GM18870 (cell line): Measurements from ENCODE around the gene CALY.
"Not testable (repeated sequence)": the region's sequence is repeated elsewhere in the genome, so short reads cannot be mapped to it uniquely, and the experiment has no call there.

ENCODE experiments used
- ATAC-seq: cut with Tn5 transposase; IDR thresholded peaks from one replicate; pipeline ENCODE4 v1.9.1; 2021; ENCODE audit warnings: moderate library complexity; ENCODE audit not compliant: unreplicated experiment

CALY gene

DNA sequence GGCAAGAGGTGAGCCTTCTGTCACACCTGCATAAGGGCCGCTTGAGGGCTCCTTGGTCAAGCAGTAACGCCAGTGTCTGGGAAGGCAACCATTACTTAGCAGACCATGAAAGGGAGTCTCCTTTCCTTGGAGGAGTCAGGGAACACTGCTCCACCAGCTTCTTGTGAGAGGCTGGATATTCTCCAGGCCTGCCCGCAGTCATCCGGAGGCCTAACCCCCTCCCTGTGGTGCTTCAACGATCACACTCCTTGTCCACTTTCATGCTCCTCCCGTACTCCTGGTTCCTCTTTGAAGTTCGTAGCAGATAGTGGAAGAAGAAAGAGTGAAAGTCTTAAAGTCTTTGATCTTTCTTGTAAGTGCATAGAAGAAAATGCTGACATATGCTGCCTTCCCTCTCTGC is 30.8 kb upstream of the CALY start:
- not testable (repeated sequence) for ATAC-seq

DNA sequence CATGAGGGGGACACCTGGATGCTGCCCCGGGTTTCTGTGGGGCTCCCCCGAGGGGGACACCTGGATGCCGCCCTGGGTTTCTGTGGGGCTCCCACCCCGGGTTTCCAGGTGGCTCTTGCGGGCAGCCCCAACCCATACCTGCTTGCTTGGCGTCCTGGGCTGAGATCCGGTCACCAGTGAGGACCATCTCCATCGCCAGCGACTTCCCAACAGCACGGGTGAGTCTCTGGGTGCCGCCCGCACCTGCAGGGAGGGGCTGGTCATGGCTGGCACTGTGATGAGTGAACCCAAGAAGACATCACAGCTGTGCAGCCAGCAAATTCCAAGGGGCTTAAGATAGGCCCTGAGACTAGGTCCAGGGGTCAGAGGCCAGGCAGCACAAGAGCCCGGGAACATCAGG is 30.1 kb upstream of the CALY start:
- ATAC-seq, result no peak

DNA sequence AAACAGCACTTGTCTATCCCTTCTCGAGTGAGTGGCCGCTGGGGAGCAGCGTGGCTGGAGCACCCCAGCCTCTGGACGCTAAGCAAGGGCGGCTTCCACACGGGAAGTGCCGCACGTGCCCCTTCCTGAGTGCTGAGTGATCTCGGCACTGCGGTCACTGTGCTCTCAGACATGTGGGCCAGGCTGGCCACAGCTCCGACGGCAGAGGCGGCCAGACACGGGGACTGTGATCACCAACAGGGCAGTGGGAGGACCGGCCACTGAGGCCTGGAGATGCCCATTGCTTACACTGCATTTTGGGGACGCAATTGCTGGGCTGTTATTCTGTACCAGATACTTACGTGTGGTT is 29.4 kb upstream of the CALY start:
- ATAC-seq, result no peak

DNA sequence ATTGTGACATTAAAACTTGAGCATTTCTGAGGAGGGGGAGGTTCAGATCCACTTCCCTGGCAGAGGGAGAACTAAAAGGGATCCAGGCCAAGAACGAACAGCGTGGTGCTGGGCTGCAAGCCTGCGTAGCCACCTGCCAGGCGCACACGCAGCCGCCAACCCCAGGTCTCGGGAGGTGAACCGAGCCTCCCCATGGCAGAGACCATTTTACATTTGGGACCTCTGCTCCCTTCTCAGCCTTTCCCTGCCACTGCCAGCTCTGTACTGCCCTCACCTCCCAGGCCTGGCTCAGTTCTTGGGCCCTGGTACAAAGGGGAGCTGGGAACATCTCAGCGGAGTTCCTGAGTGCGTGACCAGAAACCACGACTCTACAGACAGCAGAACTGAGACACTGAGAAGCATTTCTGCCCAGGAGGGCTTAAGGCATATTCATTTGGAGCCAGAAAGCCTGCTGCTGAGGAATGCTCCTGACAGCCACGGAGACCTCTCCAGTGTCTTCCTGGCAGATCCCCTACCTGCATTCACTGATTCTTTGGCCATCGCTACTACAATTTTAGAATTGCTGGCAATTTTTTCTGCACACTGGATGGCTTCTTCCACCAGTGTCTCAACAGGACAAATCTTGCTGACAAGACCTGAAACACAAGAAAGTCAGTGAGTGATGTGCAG is 28.9 kb upstream of the CALY start:
- ATAC-seq, result no peak

DNA sequence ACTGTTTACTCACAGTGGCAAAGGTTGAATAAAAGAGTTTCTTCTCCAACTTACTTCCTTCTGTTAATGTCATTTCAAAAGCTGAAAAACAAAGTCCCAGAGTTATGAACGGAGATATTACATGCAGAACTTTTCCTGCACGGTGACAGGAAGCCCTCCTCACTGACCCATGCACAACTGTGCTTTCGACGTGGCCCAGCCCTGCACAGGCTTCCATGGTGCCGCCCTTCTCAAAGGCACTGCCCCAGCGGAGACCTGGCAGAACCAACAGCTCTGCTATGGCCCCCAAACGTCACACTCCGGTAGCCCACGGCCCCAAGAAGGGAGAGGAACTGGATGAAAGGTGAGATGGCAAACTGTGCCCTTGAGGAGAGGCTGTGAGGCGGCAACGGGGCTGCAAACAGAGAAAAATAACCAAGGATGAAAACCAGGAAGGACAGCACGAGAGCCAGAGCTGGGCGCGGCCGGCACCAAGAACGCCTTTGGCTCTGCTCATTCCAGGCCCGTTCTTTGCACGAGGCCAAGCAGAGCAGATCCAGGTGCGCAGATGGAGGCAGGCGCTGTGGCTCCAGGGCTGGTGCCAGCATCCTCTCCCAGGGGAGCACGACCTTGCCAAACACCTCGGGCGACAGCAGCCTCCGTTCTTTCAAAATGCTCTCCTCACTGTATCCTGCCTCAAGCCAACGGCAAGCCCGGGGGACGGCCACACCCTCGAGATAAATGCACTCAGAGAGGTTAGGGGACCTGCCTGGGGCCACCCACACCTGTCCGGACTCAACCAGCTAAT is 28.1 kb upstream of the CALY start:
- no peak for ATAC-seq

DNA sequence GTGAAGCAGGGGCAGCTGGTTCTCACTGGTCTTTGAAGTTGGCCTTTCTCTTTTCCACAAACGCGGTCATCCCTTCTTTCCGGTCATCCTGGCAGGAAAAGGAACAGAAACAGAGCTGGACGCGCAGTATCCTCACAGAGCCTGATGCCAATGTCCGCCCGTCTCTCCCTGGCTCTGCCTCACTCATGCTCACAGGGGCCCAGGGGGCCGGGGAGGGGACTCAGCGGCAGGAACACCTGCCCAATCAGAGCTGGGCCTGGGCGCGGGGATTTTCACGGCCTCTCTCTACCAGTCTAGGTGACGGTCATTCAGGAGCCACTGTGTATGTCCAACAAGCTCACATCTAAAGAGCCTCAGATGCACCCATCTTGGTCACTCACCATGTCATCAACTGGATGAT is 26.1 kb upstream of the CALY start:
- no peak for ATAC-seq

DNA sequence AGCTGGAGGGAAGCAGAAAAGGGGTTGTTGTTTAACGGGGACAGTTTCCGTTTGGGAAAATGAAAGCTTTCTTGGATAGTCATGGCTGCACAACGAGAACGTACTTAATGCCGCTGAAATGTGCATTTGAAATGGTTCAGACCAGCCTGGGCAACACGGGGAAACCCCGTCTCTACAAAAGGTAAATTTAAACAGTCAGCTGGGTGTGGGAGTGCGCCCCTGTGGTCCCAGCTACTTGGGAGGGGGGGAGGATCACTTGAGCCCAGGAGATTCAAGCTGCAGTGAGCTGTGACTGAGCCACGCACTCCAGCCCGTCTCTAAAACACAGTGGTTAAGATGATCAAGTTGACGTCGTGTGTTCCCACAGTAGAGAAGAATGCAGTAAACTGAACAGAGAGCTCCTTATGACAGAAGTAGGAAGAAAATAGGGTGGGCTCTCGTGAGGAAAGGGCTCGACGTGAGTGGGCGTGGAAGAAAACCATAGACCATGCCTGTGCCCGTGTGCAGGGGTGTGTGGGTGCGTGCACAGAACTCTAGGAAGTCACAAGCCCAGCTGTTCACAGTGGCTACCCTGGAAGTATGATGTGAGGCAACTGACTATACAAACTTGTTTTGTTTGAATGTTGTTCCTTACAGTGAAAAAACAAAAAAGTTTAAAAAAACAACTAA is 25.2 kb upstream of the CALY start:
- no peak for ATAC-seq

DNA sequence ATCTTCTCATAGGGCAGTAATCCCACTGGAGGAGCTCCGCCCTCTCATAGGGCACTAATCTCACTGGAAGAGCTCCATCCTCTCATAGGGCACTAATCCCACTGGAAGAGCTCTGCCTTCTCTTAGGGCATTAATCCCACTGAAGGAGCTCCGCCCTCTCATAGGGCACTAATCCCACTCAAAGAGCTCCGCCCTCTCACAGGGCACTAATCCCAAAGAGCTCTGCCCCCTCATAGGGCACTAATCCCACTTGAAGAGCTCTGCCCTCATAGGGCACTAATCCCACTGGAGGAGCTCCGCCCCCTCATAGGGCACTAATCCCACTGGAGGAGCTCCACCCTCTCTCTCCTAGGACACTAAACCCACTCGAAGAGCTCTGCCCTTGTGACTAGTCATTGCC is 24.5 kb upstream of the CALY start:
- ATAC-seq, result no peak

DNA sequence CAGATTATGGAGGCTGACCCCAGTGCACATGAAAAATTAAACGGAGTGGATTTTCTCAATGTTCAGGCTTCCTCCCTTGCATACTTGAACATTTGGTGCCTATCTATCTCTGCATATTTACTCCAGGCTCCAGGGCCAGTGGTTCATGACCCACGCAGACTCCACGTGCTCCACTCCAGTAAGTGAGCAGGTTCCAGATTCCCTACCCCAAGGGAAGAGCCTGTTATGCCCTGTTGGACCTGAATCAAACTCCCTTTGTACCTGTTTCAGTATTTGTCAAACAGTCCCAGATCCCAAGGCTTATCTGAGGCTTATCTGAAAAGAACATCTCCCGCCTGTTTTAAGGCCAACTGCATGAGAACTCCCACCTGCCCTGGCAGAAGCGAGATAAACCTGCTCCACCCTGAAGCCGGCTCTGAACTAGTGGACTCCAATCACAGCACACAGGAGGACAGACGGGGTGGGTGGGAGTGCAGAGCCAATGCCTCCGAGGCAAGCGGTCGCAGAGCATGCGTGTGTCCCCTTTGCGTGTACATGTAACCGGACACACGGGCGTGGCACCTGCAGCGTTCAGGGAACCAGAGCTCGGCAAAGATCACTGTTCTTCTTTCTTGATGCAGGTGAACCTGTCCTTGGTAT is 23.4 kb upstream of the CALY start:
- ATAC-seq, result no peak

DNA sequence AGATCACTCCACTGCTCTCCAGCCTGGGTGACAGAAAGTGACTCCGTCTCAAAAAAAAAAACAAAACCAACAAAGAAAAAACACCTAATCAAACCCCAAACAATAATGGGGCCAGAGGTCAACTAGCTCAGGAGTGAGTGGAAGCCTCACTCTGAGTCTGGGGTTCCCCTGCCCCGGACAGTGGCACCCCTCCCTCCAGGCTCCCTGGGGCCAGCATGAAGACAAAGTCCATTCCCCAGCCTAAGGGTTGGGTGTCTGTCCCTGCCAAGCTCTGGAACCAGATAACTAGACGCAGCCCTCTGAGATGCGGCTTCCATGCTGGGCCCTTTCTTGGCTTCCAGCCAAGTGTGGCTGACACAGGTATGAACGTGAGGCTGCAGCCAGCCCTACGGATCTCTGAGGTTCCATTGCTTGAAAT is 22.9 kb upstream of the CALY start:
- ATAC-seq, result no peak

DNA sequence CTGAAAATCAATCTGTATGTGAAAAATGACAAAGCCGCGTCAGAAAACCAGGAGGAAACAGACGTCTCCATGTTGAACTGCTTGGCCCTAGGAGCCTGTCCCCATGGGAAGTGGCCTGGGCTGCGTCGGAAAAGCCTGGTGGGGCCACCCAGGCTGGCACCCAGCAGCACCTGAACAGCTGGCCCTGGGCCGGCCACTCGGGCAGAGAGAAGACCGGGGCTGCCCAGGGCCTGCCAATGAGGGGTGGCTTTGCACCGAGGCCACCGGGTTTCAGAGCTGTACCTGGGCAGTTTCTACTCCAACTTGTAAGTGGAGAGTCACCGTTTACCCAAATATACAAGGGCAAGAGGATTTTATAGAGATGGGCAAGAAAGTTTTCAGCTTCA is 22.2 kb upstream of the CALY start:
- ATAC-seq, result no peak

DNA sequence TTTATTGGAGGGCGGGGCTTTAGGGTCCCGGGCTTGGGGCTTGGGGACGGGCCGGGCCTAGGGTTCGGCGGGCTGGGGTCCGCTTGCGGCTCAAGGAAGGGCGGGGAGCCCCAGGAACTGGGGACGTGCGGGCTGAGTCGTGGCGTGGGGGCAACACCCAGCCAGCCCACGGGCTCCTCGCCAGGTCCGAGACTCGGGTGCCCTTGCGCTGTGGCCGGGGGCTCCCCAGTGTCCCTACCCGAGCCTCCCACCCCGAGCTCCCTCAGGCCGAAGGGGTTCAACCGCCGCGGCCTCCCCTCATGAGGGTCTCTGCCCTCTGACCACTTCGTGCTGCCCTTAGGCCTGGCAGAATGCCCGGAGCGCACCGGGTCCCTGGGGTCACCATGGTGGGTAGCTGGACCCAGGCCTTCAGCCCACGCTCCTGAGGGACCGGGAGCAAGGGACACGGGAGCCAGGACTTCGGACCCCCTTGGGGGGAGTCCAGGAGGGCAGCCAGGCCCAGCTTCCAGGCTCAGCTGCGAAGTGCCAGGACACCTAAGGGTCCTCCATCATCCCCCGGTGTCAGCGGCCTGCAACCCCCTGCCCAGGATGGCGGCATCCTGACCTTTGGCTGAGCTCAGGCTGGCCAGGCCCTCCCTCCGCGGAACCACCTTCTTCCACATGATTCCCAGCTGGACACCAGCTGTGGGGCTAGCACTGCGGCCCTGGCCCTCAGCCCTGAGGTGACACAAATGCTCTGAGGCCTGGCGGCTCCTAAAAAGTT is 21.6 kb upstream of the CALY start:
- ATAC-seq, result no peak

DNA sequence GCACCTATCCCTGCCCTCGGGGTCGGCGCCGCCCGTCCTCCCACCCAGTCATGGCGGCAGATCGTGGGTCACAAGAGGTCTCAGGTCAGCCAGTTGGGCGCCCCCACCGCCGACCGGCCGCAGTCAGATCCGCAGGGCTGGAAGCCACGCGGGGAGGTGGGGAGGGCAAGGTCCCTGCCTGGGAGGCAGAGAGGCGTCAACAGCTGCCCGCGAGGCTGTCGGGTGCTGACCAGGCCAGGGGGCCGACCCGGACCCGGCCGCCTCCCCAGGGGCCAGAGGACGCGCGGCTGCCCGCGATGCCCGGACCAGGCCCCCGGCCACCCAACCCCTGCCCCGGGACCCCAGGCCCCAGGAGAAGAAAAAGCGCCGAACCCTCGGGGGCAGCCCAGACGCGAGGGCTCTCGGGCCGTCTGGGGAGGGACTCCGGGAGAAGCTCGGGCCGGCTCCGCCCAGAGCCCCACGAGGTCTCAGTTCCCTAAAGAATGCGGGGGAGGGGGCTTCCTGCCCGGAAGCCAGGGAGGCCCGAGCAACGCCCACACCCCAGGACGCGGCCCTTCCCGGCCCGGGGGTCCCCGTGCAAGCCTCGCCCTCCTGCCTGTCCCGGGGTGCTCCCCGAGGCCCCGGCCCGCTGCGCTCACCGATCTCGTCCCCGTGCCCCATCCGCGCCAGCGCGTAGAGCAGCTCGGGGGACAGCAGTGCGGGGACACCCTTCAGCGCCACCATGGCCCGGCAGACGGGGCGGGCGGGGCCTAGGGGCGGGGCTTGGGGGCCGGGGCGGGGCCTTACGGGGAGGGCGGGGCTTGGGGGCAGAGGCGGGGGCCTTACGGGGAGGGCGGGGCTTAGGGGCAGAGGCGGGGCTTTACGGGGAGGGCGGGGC is 20.8 kb upstream of the CALY start, which contains the start of gene FUOM:
TSS of gene FUOM (minus strand) at position 735 of the 877 bp plus-strand sequence. CDS start at position 723, 12 bp downstream.
- ATAC-seq, result peak; percentile 51

DNA sequence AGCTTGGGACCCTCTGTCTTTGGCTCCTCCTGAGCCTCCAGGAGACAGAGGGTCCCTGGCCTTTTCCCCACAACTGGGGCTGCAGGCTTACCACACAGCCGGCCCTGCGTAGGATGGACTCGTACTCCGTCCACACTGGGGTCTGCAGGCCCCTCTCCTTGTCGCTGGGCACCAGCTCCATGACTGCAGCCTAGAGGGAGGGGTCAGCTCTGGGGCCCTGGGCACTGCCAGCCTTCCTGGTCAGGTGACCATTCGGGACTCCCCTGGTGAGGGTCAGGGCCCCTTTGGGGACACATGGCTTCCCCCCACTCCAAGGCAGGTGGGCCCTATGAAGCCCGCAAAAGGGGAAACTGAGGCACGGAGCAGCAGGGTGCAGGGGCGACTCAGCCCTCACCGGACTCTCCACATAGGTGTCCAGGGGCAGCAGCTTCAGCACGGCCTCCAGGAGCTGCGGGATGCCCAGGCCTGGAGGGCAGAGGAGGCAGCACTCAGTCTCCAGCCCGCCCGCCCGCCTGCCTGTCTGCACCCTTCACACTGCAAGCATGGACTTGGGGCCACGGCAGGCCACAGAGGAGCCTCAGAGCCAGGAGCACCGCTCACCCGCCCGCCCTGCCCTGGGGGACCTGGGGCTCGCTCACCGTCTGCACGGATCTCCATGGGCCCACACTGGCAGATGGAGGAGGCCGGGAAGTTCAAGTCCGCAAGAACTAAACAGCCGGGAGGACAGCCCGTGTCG is 20.0 kb upstream of the CALY start:
- ATAC-seq, result no peak

DNA sequence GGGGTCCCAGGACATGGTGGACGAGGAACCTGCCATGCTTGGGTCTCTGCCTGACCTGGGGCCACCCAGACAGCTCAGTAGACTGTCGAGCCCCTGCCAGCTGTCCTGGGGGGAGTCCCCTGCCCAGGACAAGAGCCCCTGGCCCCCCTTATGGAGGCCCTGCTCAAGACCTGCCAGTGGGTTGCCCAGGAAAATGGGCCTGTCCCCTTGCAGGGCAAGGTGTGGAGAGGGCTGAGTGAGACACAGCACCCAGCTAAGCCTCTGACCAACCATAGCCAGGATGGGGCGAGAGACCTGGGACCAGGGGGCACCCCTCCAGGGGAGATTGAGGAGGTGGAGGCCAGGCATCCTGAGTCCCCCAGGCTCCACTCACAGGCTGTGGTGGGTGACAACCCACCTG is 19.3 kb upstream of the CALY start:
- no peak for ATAC-seq

DNA sequence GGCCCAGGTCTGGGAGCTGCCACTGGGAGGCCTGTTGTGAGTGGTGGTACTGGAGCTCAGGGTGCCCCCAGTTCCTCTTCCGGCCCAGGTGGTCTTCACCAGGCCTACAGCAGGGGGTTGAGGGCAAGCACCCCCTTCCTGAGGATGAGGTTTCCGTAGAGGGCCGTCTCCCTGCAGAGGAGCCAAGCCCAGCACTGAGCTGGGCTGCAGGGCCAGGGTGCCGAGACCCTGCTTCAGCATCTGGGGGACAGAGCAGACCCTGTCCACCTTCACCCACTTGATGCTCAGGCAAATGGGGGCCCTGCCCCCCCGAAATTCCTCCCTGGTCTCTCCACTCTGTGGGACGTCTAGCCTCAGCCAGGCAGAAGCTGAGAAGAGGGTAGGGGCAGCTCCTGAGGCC is 18.6 kb upstream of the CALY start:
- no peak for ATAC-seq

DNA sequence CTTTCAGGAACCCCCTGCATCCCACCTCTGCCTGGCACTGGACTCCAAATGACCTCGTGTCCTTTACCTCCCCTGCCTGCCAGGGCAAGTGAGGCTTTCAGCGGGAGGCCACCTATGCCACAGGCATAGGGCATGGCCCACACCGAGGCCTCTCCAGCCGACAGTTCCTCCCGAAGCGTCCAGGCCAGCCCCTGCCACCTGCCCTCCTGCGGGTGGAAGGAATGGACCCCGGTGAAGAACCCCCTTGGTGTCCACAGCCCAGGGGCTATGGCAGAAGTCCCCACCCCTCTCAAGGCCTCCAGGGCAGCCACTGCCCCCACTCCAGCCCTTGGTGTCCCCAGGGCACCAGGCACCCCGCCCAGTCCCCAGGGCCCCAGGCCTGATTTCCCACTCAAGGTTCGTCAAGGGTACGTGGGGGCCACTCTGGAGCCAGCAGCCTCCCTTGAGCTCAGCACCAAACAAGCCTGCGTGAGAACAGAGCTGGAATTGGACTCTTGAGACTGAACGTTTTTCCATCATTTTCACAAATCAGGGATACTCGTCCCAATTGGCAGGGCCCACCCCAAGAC is 18.1 kb upstream of the CALY start:
- no peak for ATAC-seq

DNA sequence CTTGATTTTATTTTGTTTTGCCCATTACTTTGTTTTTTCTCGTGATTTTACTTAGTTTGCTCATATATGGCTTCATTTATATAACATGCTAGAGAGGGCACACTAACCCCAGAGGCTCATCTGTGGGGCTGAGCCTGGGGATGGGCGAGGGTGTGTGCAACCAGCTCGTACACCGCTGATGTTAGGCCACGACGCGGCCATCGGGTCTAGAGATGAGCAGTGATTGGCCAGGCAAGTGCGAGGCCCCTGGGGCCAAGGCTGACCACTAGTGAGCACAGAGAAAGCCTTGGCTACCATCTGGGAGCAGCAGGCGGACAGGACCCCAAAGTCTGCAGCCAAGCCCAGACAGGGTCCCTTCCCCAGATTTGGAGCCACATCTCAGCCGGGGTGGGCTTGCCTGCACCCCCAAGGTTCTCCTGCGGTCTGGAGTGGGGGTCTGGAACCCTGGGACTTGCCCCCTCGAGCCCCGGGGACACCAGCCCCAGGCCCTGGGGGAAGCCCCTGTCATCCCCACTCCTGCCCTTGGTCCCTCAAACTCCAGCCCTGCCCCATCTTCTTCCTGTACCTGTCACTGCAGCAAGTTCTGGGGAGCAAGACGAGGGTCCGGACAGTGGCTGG is 17.4 kb upstream of the CALY start:
- no peak for ATAC-seq
